Measurements from ENCODE around the gene KDSR.
A peak's percentile ranks its signal among the peaks of the same experiment; 100 is the strongest.

The KDSR gene

GRCh38 chr18:63367053-63367953, at the start of gene KDSR:
TSS of gene KDSR (minus strand) at chr18:63367206. CDS start at chr18:63367118, 88 bp downstream.
- peak; percentile 40 to 76 (median 53) for DNase-seq (ENCODE audit: low read depth in 3 of 3, low spot score in 1 of 3)

GRCh38 chr18:63412953-63413352, 45.9 kb upstream of the KDSR start:
- DNase-seq (ENCODE audit: low read depth in 3 of 3, low spot score in 1 of 3): no peak

- DNase-seq (ENCODE audit: low read depth in 3 of 3, low spot score in 1 of 3): no peak
Measured at GRCh38 chr18:63410792-63411191, 43.8 kb upstream of the KDSR start.

- no peak for DNase-seq (ENCODE audit: low read depth in 3 of 3, low spot score in 1 of 3)
Measured at GRCh38 chr18:63409301-63409700, 42.3 kb upstream of the KDSR start.

GRCh38 chr18:63407734-63408133, 40.7 kb upstream of the KDSR start:
- no peak for DNase-seq (ENCODE audit: low read depth in 3 of 3, low spot score in 1 of 3)

GRCh38 chr18:63405986-63406385, 39.0 kb upstream of the KDSR start:
- no peak for DNase-seq (ENCODE audit: low read depth in 3 of 3, low spot score in 1 of 3)

- DNase-seq (ENCODE audit: low read depth in 3 of 3, low spot score in 1 of 3): no peak
Measured at GRCh38 chr18:63402246-63403162, 35.5 kb upstream of the KDSR start.

GRCh38 chr18:63399300-63399699, 32.3 kb upstream of the KDSR start:
- DNase-seq (ENCODE audit: low read depth in 3 of 3, low spot score in 1 of 3): no peak

GRCh38 chr18:63397349-63397748, 30.3 kb upstream of the KDSR start:
- DNase-seq (ENCODE audit: low read depth in 3 of 3, low spot score in 1 of 3): no peak

- no peak for DNase-seq (ENCODE audit: low read depth in 3 of 3, low spot score in 1 of 3)
Measured at GRCh38 chr18:63395503-63395902, 28.5 kb upstream of the KDSR start.

GRCh38 chr18:63394954-63395353, 27.9 kb upstream of the KDSR start:
- DNase-seq (ENCODE audit: low read depth in 3 of 3, low spot score in 1 of 3): no peak

GRCh38 chr18:63387861-63388260, 20.9 kb upstream of the KDSR start:
- no peak for DNase-seq (ENCODE audit: low read depth in 3 of 3, low spot score in 1 of 3)

- DNase-seq (ENCODE audit: low read depth in 3 of 3, low spot score in 1 of 3): no peak
Measured at GRCh38 chr18:63382843-63383242, 15.8 kb upstream of the KDSR start.

- DNase-seq (ENCODE audit: low read depth in 3 of 3, low spot score in 1 of 3): no peak
Measured at GRCh38 chr18:63379639-63379962, 12.6 kb upstream of the KDSR start.

- DNase-seq (ENCODE audit: low read depth in 3 of 3, low spot score in 1 of 3): no peak
Measured at GRCh38 chr18:63378919-63379638, 12.1 kb upstream of the KDSR start.

GRCh38 chr18:63377275-63377980, 10.4 kb upstream of the KDSR start:
- DNase-seq (ENCODE audit: low read depth in 3 of 3, low spot score in 1 of 3): no peak

GRCh38 chr18:63376538-63376937, 9.5 kb upstream of the KDSR start:
- no peak for DNase-seq (ENCODE audit: low read depth in 3 of 3, low spot score in 1 of 3)

- no peak for DNase-seq (ENCODE audit: low read depth in 3 of 3, low spot score in 1 of 3)
Measured at GRCh38 chr18:63374540-63374939, 7.5 kb upstream of the KDSR start.

GRCh38 chr18:63373161-63373560, 6.2 kb upstream of the KDSR start:
- DNase-seq (ENCODE audit: low read depth in 3 of 3, low spot score in 1 of 3): no peak

GRCh38 chr18:63368611-63369010, 1.6 kb upstream of the KDSR start:
- no peak for DNase-seq (ENCODE audit: low read depth in 3 of 3, low spot score in 1 of 3)
